H9 (cell line): ENCODE results near the gene SEC22C. TPM values are rescaled to one million over a fixed set of nuclear protein-coding genes. Genes with fewer than 3 reads are reported as not detected.

ENCODE experiments used
- DNase-seq: peaks from one replicate; pipeline ENCODE4 v3.0.0-alpha.2; 2017
- H2AFZ ChIP-seq: one replicate; pipeline ENCODE4 v1.6.1; 2013; ENCODE audit warnings: mild to moderate bottlenecking, low read length, control low read depth, moderate library complexity
- H2AK5ac ChIP-seq: 2 replicates; pipeline ENCODE4 v1.6.1; 2013; ENCODE audit warnings: low read length, control low read depth, mixed read lengths; ENCODE audit not compliant: insufficient read length
- H2BK120ac ChIP-seq: one replicate; pipeline ENCODE4 v1.6.1; 2013; ENCODE audit warnings: low read depth, mild to moderate bottlenecking, low read length, control low read depth, inconsistent platforms; ENCODE audit not compliant: poor library complexity, severe bottlenecking
- H2BK12ac ChIP-seq: 2 replicates; pipeline ENCODE4 v1.6.1; 2013; ENCODE audit warnings: low read length, control low read depth, mixed read lengths, low read depth; ENCODE audit not compliant: insufficient read length
- H2BK15ac ChIP-seq: 2 replicates; pipeline ENCODE4 v1.6.1; 2013; ENCODE audit warnings: low read depth, low read length, control low read depth
- H2BK20ac ChIP-seq: one replicate; pipeline ENCODE4 v1.6.1; 2013; ENCODE audit warnings: low read depth, mild to moderate bottlenecking, low read length, control low read depth, inconsistent platforms; ENCODE audit not compliant: poor library complexity, severe bottlenecking
- H2BK5ac ChIP-seq: 2 replicates; pipeline ENCODE4 v1.6.1; 2013; ENCODE audit warnings: low read length, control low read depth, mixed read lengths; ENCODE audit not compliant: insufficient read length
- H3K14ac ChIP-seq: 2 replicates; pipeline ENCODE4 v1.6.1; 2013; ENCODE audit warnings: low read length, control low read depth; ENCODE audit not compliant: insufficient read depth
- H3K18ac ChIP-seq: 2 replicates; pipeline ENCODE4 v1.6.1; 2013; ENCODE audit warnings: low read depth, mild to moderate bottlenecking, mixed read lengths, low read length, control low read depth; ENCODE audit not compliant: insufficient read length
- H3K23ac ChIP-seq: 2 replicates; pipeline ENCODE4 v1.6.1; 2013; ENCODE audit warnings: low read length, control low read depth, mixed read lengths, low read depth; ENCODE audit not compliant: insufficient read length
- H3K23me2 ChIP-seq: 2 replicates; pipeline ENCODE4 v1.6.1; 2013; ENCODE audit warnings: low read depth, mild to moderate bottlenecking, mixed read lengths, low read length, control low read depth; ENCODE audit not compliant: insufficient read length, poor library complexity, severe bottlenecking
- H3K27ac ChIP-seq: 2 replicates; pipeline ENCODE4 v1.5.1; 2013; ENCODE audit warnings: low read length, control low read depth, mixed read lengths, low read depth; ENCODE audit not compliant: insufficient read length
- H3K27me3 ChIP-seq: 2 replicates; pipeline ENCODE4 v1.6.1; 2013; ENCODE audit warnings: low read length, control low read depth, inconsistent platforms; ENCODE audit not compliant: insufficient read depth
- H3K4ac ChIP-seq: 2 replicates; pipeline ENCODE4 v1.6.1; 2013; ENCODE audit warnings: low read depth, mild to moderate bottlenecking, control low read depth, inconsistent platforms, low read length, moderate library complexity
- H3K4me1 ChIP-seq: 2 replicates; pipeline ENCODE4 v1.6.1; 2013; ENCODE audit warnings: low read length, control low read depth, inconsistent platforms; ENCODE audit not compliant: insufficient read depth
- H3K4me2 ChIP-seq: 2 replicates; pipeline ENCODE4 v1.6.1; 2013; ENCODE audit warnings: low read length, control low read depth, mixed read lengths; ENCODE audit not compliant: insufficient read length, insufficient read depth
- H3K56ac ChIP-seq: 2 replicates; pipeline ENCODE4 v1.6.1; 2013; ENCODE audit warnings: low read depth, mild to moderate bottlenecking, mixed read lengths, low read length, control low read depth; ENCODE audit not compliant: insufficient read length
- H3K79me1 ChIP-seq: 2 replicates; pipeline ENCODE4 v1.6.1; 2013; ENCODE audit warnings: low read depth, mild to moderate bottlenecking, moderate library complexity, low read length, control low read depth, inconsistent platforms; ENCODE audit not compliant: insufficient read depth, poor library complexity, severe bottlenecking
- H3K79me2 ChIP-seq: 2 replicates; pipeline ENCODE4 v1.6.1; 2013; ENCODE audit warnings: low read length, control low read depth, inconsistent platforms; ENCODE audit not compliant: insufficient read depth
- H3K9ac ChIP-seq: 2 replicates; pipeline ENCODE4 v1.6.1; 2013; ENCODE audit warnings: low read length, control low read depth, mixed read lengths; ENCODE audit not compliant: insufficient read length; ENCODE audit errors: extremely low read depth
- H3K9me3 ChIP-seq: one replicate; pipeline ENCODE4 v1.6.1; 2013; ENCODE audit warnings: low read depth, low read length, inconsistent platforms; ENCODE audit not compliant: control insufficient read depth
- H3T11ph ChIP-seq: one replicate; pipeline ENCODE4 v1.6.1; 2013; ENCODE audit warnings: mild to moderate bottlenecking, low read length, control low read depth, inconsistent platforms
- H4K20me1 ChIP-seq: one replicate; pipeline ENCODE4 v1.6.1; 2013; ENCODE audit not compliant: control insufficient read depth, insufficient read length, insufficient read depth
- H4K5ac ChIP-seq: 2 replicates; pipeline ENCODE4 v1.6.1; 2013; ENCODE audit warnings: low read depth, mild to moderate bottlenecking, mixed read lengths, low read length, control low read depth; ENCODE audit not compliant: insufficient read length
- H4K8ac ChIP-seq: replicated peaks from 2 replicates; pipeline ENCODE4 v1.6.1; 2013; ENCODE audit warnings: low read length, control low read depth, mixed read lengths, low read depth; ENCODE audit not compliant: insufficient read length
- H4K91ac ChIP-seq: 2 replicates; pipeline ENCODE4 v1.6.1; 2013; ENCODE audit warnings: low read depth, mild to moderate bottlenecking, moderate library complexity, mixed read lengths, low read length, control low read depth; ENCODE audit not compliant: insufficient read length
- H3K27ac Mint-ChIP-seq, 3 experiments: 2 replicates in 2 of 3; 3 replicates in 1 of 3; pipeline ENCODE4 v1.8.0; 2020 to 2021; ENCODE audit warnings: mixed read lengths in 3 of 3, mild to moderate bottlenecking in 1 of 3, moderate library complexity in 1 of 3
- H3K27me3 Mint-ChIP-seq: 2 replicates; pipeline ENCODE4 v1.8.0; 2021; ENCODE audit warnings: low read depth, mild to moderate bottlenecking, moderate library complexity, mixed read lengths
- H3K36me3 Mint-ChIP-seq, 3 experiments: 2 replicates in 2 of 3; 3 replicates in 1 of 3; pipeline ENCODE4 v1.8.0; 2020 to 2021; ENCODE audit warnings: low read depth in 3 of 3, mixed read lengths in 3 of 3; ENCODE audit not compliant: insufficient read depth in 1 of 3
- H3K4me1 Mint-ChIP-seq, 2 experiments: 2 replicates each; pipeline ENCODE4 v1.8.0; 2020; ENCODE audit warnings: mixed read lengths in 2 of 2
- H3K4me3 Mint-ChIP-seq, 2 experiments: 2 replicates in 1 of 2; 3 replicates in 1 of 2; pipeline ENCODE4 v1.8.0; 2020 to 2021; ENCODE audit warnings: mild to moderate bottlenecking in 2 of 2, mixed read lengths in 2 of 2, moderate library complexity in 1 of 2
- H3K9me3 Mint-ChIP-seq, 2 experiments: 2 replicates in 1 of 2; 3 replicates in 1 of 2; pipeline ENCODE4 v1.8.0; 2020; ENCODE audit warnings: mild to moderate bottlenecking in 2 of 2, mixed read lengths in 2 of 2, moderate library complexity in 1 of 2
- CTCF ChIP-seq: fragments of 200-600 bp; sonication (generic); conservative IDR thresholded peaks from 3 replicates; pipeline ENCODE4 v1.8.0; 2021; ENCODE audit warnings: antibody characterized with exemption, mild to moderate bottlenecking
- WGBS: extraction: QIAGEN DNeasy Blood & Tissue Kit; methylation state at CpG from one replicate; pipeline ENCODE4 v1.1.7; 2013; ENCODE audit warnings: missing lambda C conversion rate, low lambda C conversion rate, mixed read lengths; ENCODE audit not compliant: insufficient read length; ENCODE audit errors: extremely low coverage; 5-methylcytosine and 5-hydroxymethylcytosine counted together
- total RNA-seq: library from RNA; stranded (reverse); gene quantifications from 2 replicates; pipeline ENCODE4 v1.2.1, GENCODE V29; 2021

The SEC22C gene
- total RNA-seq, 1 experiment from 2014 or later = 28.2 TPM

- Histone ChIP-seq H2BK5ac (no peak overlapping the region), H4K8ac (no peak overlapping the region), H3K14ac (no peak overlapping the region), H3K27me3 (no peaks in the 10 kb centered on the region), H3K23me2 (no peaks in the 10 kb centered on the region), H3K4ac (no peak overlapping the region), H4K91ac (no peak overlapping the region), H4K20me1 (no peaks in the 10 kb centered on the region), H3K18ac (no peak overlapping the region), H2AFZ (no peak overlapping the region), H3K79me2 (peaks cover 44% of the 10 kb centered on the region; the same call in 1 of the 2 replicates), H3K4me1 (no peaks in the 10 kb centered on the region), H4K5ac (no peak overlapping the region), H2BK120ac (no peak overlapping the region), H3K56ac (no peak overlapping the region), H3K9ac (no peak overlapping the region), H2BK12ac (no peak overlapping the region), H3T11ph (no peak overlapping the region), H3K27ac (no peak overlapping the region), H3K23ac (no peak overlapping the region), H3K9me3 (no peaks in the 10 kb centered on the region), H3K79me1 (peaks cover 4% of the 10 kb centered on the region), H2BK15ac (no peak overlapping the region), H2BK20ac (no peak overlapping the region), H3K4me2 (no peak overlapping the region), H2AK5ac (no peak overlapping the region)
- Mint-ChIP-seq H3K4me1 (peaks cover 22 to 26% of the 10 kb centered on the region in 2 experiments), H3K27me3 (no peaks in the 10 kb centered on the region), H3K9me3 (no peaks in the 10 kb centered on the region), H3K4me3 (no peak overlapping the region), H3K27ac (peak overlapping the region in 1 of 3 experiments; percentile 10; a peak in 2 of 7 replicates), H3K36me3 (peaks cover 9 to 42% (median 35%) of the 10 kb centered on the region in 3 experiments)
- WGBS = no CpG with 5 or more reads among the region's 5 CpGs
- TF ChIP-seq CTCF = no peak
- DNase-seq = no peak
Measured at GRCh38 chr3:42608581-42608980, 26.8 kb upstream of the SEC22C start.
